HG03103 (cell line): Measurements from ENCODE around the gene FCRL5.

Experiments
- ATAC-seq: cut with Tn5 transposase; IDR thresholded peaks from one replicate; pipeline ENCODE4 v1.9.1; 2021; ENCODE audit warnings: low read depth; ENCODE audit not compliant: unreplicated experiment

FCRL5 gene

DNA sequence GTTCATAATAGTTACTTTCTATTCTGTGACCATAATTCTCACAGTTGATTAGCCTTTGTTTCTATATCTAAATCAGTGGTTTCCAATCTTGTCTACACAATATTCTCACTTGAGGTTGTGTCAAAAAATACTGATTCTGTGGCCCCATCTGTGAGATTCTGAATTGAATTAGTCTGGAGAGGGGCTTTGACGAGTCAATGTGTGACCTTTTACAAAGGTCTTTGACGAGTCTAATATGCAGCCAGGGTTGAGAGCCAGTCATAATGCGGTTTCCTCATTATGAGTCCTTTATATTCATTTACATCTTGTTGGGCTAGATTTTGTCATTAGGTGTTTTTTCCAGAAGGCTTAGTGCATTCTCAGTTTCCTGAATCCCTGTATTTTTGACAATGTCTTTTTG is 19.7 kb downstream of the FCRL5 start:
- no peak for ATAC-seq

DNA sequence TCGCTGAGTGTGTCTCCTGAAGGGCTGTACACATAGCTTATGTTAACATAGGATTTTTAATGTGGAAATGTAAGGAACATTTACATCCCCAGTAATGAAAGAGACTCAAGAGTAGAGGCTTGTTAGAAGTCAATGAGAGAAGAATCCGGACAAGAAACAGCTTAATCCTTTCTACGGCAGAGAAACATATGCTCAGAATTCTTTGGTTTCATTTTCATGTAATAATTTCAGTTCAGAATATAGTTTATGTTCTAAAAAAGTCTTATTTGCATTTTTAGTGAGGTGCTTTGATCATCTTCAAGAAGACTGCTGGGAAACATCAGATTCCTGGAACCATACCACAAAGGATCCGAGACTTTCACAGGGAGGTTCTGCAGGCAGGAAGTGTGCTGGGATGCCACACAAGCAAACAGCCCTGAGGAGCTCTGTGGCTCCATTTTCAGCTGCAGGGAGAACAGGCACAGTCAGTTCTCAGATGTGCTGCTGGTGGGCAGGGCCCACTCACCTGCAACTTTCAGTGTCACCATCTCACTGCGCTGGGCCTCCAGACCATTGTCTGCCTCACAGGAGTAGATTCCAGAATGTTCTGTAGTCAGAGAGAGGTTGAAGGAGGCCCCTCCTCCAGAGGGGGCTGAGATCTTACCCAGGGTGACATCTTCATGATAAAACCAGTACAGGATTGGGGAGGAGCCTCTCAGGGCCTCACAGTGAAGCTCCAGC is 28.4 kb downstream of the FCRL5 start:
- peak; percentile 65 for ATAC-seq

DNA sequence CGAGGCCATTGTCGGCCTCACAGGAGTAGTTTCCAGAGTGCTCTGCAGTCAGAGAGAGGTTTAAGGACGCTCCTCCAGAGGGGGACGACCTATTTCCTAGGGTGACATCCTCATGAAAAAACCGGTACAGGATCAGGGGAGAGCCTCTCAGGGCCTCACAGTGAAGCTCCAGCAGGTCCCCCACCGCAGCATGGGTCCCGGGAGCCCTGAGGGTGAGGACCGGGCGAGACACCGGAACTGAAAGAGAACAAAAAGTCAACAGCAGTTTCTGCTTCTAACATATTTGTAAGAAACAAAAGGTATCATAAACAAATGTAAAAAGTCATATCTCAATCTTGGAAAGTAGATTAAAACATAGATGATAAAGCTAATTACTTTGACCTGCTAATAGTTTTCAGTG is 31.3 kb downstream of the FCRL5 start:
- ATAC-seq = no peak

DNA sequence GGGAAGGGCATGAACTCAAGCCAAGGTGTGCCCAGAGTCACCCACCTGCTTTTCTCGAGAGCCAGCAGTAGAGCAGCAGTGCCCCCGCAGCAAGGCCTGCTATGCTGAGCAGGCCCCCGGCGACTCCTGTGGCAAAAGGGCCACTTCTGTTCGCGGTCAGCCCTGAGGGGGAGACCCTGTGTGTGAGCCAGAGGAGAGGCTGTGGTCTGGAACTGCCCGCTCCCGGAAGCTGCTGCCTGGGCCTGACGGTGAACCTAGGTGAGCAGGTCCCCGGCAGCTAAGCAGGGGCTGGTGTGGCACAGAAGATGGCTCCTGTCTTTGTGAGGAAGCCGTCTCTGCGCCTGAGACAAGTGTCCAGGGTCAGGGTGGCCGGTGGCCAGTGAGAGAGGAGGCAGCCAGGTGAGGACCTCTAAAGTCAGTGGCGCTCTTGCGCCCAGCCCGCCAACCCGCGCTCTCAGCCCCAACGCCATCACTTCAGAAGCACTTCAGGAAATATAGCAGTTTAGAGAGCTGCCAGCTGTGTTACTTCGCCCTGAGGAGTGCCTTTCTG is 31.9 kb downstream of the FCRL5 start:
- ATAC-seq = no peak

DNA sequence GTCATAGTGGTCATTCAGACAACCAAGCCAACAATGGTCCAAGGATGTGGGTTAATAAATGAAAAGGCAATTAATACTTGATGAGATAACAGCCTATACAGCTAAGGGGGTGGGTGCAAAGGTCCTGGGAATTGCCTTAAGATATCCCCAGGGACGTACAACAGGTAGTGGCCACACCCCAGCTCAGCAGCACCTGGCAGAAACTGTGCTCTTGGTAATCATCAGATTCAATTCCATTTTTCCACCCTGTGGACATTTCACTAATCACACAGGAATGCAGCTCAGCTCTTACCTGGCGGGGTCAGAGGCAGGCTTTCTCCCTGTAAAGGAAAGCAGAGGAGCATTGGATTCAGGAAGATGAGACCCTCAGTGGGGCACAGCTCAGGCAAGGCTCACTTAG is 32.9 kb downstream of the FCRL5 start:
- no peak for ATAC-seq

DNA sequence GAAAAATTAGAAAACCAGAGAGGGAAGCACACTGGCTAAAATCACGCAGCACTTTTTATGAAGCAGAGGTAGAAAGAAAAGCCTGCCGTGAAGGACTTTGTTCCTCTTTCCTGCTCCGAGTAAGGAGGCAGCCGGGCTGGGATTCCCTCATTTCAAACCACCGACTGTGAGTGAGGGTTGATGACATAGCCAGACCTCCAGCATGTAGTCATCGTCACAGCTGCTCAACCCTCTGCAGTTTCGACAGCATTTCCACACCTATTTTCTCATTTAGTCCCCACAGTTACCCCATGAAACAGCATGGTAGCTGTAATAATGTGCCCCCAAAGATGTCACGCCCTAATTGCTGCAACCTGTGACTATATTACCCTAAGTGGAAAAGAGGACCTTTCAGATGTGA is 35.3 kb downstream of the FCRL5 start:
- no peak for ATAC-seq

DNA sequence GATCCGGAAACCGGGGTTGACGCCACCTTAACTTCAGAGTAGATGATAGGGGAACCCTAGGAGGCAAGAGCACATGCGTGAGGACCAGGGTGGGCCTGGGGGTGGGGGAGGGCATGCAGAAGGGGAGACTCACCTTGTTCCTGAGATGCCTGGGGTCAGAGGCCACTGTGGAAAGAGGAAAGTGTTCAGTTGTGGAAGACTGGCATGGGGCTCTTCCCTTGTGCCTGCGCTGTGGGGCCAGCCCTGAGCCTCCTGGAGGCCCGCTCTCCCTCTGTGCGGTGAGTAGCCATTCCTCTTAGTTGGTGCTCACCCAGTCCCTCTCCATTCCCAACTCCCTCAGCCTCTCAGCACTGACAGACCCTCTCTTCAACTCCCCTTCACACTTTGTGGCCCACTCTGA is 36.6 kb downstream of the FCRL5 start:
- ATAC-seq = no peak

DNA sequence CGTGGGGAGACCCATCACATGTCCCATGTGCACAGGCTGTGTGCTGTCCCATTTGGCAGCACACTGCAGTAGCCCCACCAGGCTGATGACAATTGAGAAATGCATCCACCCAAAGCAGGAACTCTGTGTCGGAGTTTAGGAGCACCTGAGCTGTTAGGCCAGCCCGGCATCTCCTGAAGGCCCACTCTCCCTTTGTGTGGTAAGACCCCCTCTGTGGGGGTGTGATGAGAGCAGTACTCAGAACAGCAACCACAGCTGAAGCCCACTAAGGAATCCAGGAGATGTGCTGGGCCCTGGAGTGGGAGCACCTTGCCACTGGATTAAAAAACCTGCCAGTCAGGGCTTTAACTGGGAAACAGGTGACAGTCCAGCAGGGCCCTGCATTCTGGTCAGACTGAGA is 37.2 kb downstream of the FCRL5 start:
- ATAC-seq = no peak

DNA sequence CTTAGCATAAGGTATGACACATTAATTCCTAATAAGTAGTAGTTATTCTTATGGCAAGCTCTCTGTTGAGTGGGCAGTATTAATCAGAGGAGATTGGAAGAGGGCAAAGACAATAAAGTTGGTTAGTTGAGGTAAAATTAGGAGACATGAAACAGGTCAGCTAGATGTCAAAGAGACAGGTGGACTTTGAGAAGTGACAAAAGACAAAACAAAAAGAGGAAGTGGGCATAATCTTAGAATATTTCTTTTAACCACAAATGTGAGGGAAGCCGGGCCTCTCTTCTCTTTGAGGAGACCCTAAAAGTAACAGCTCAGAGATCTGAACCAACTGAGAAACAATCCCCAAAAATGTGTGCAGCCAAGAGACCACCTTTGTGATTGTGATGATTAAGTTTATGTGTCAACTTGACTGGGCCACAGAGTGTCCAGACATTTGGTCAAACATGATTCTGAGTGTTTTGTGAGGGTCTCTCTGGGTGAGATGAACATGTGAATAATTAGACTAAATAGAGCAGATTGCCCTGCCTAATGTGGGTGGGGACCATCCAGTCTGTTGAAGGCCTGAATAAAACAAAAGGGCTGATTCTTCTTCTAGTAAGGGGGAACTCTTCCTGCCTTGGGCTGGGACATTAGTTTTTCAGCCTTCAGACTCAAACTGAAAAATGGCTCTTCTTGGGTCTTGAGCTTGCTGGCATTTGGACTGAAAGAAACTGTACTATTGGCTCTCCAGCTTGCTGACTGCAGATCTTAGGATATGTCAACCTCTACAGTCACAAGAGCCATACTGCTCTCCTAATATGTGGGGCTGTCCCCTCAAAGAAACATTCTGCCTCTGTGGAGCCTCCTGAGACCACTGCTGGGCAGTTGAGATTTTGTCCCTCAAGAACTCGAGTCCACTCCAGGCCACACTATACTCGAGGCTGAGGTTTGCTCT is 40.0 kb downstream of the FCRL5 start:
- ATAC-seq = peak; percentile 50

DNA sequence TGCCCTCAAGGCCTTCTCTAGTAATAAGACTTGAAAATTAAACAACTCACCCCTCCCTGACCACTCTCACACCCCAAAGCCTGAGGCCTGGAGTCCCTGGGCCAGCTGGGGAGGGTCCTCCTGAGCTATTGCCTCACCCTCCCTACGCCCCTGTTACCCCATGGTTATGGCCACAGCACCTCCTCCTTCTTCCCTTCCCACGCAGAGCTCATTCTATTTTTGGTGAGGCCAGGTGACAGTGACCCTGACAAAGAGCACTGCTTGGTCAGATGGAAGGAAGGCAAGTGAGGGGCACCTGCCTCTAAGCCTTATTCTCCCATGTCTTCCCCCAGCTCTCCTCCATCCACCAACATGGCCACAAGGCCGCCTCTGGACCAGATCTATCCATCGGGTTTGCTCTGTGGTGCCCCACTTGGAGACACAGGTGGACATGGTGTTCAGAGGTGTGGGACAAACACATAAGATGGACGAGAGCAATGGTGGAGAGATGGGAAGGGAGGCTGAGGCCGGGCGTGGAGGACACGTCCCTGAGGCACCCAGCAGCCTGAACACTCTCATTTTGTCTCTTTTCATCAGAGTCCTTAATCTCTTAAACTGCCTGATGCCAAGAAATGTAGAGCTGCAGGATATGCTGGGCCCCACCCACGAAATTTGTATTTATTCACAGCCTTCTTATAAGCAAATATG is 42.6 kb downstream of the FCRL5 start:
- ATAC-seq = no peak

DNA sequence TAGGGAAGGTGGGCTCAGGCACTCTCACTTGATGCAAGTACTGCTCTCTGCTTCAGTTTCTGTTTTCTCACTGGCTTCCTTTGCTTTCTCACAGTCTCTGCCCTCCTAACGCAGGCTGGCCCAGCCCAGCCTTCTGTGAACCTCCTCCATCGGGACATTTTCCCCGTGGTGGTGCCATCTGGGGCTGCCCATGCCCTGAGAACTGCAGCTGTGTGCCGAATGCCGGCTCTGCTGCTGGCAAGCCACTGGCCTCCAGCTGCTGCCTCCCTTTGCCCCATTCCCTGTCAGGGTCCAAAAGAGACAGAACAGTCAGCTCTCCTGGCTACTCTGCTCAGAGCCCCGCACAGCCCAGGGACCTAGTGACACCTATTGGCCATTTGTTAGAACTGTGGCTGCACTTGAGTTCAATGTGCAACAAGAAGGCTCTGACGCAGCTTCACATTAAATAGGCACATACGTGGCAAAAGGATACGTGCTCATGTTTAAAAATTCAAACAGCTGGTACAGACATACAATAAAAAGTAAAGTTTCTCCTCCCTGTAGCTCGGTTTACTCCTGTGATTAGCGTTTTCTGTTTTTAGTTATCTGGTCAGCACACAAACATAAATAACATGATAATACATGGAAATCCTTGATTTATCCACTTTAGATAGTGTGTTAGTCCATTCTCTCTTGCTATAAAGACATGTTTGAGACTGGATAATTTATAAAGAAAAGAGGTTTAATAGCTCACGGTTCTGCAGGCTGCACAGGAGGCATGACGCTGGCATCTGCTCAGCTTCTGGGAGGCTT is 46.6 kb downstream of the FCRL5 start:
- peak; percentile 72 for ATAC-seq

DNA sequence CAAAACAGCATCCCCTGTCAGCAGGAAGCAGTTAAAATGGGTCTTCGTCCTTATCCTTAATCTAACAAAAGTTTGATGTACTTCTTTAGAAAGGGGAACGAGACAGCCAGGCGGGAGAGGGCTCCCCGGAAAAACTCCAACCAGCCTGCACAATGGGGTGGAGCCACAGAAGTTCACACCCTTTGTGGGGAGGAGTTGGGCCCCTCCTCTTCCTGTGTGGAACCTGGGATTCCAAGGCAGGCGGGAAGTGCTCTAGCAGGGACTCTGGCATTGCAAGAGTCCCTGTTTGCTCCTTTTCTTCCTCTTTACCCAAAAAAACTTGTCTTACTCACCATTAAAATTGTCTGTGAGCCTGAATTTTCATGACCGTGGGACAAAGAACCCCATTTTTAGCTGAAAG is 47.7 kb downstream of the FCRL5 start:
- no peak for ATAC-seq

DNA sequence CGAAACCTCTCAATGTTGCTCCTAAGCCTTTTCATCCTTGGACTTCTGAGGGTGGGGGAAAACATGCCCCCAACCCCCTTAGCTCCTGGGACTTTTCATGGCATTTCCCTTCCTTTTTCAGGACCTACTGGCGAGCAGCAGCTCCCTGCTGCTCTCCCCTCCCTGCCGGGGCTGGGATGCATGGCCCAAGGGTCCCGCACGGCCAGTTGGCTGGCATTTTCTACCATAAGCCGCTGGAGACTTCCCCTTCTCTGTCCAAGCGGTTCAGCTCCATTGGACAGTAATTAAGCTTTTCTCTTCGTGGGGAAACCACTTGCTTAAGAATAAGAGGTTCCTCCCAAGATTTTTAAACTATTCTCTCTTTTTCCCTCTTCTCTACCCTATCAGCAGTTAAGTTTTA is 52.8 kb downstream of the FCRL5 start:
- no peak for ATAC-seq

DNA sequence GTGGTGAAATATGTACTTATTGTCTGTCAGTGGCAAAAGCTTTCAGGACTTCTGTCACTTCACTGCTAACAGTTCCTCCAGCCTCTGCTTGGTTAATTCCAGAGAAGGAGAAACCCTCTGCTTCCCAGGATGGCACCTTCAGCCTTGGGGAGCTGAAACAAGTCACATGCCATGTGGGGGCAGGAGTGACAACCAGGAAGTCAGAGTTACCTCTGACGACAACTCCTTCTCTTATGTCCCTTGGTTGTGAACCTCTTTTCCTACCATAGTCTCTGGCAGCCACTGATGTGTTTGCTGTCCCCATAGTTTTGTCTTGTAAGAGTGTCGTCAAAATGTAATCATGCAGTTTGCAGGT is 53.6 kb downstream of the FCRL5 start:
- ATAC-seq = no peak

DNA sequence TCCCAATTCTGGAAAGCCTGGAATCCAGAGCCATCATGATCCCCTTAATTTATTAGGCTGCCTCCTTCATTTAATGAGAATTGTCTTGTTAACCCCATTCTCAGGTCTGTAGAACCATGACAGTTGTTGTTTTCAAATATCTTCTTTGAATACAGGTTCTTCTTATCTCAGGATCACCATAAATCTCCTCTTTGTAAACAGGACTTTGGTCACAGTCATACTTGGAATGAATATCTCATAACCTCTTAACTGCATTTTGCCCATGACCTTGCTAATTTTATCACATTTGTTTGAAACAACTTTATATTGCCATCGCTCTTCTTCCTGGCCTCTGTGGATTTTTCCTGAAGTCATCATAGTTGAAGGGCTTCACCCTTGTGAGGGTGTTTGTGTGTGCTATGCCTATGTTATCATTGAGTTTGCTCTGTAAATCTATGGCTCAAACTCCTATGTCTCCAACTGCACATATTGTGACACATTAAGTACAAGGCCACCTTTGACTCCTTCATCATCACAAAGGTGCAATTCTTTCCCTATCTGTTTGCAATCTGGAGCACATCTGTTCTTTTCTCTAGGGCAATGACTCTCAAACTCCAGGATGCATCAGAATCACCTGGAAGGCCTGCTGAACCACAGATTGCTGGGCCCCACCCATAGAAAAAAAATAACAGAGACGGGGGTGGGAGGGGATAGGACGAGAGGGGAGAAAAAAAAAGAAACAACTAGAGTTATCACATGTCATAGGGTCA is 54.2 kb downstream of the FCRL5 start:
- no peak for ATAC-seq

DNA sequence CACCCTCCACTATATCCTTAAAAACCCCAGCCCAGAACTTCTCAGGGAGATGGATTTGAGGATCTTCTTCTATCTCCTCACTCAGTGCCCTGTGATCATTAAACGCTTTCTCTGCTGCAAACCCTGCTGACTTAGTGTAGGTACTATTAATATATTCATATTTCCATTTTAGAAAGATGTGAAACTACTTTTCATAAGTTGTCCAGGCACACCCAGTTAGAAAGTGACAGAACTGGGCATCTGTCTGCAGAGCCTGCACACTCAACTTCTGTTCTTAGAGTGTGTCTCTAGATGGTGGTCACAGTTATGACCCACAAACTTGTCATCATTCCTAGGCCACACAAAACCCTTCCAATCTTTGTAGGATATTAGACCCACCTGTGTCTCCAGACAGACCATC is 55.0 kb downstream of the FCRL5 start:
- no peak for ATAC-seq

DNA sequence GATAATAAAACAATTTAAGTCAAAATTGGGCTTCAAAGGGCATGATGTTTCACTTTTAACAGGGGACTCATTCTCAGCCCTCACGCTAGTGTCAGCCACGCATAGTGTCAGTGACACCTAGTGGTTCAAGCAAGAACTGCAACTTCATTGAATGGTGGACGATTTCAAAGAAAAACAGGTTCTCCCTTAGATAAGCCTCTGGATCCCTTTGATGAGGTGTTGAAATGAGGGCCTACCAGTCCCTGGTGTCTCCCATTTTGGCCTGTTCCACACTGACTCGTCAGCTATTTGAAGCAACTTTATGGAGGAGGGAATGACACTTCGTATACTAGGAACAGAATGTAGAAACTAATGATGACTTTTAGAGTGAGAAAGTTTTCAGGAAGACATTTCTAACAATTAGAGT is 56.2 kb downstream of the FCRL5 start:
- no peak for ATAC-seq

DNA sequence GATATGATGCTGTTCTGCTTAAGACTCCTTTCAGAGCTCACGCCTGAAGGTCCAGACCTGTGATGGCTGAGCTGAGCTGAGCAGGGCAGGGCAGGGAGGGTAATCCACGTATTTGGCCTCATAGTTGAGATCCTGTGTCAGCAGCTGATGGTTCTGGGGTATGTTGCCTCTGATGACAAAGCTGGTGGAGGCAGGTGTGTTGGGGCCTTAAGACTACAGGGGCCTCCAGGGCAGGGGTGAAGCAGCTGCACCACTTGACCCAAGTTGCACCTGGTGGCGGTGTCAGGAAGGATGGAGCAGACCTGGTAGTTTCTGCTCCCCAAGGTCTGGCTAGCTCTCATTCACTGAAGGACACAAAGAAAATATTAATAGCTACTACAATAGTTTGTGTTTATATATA is 57.0 kb downstream of the FCRL5 start:
- ATAC-seq = no peak

DNA sequence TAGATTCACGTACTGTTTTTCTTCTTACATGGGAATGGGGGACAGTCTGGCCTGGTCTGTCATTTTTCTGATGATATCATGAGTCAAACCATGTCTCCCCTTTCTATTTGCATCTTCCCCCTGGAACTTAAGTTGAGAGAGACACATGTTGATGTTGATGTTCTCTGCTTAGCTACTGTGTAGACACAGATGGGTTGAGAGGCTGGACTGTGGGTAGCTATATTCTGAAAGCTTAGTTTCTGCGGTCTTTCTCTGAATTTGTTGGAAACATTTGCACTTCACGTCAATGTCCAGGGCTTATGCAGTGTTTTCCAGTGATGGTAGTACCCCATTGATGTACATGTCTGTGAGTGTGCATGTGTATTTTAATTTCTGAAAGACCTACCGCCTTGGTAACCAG is 58.2 kb downstream of the FCRL5 start:
- no peak for ATAC-seq
